ENCODE data around the gene TAF8.
"Not testable (repeated sequence)": the region's sequence is repeated elsewhere in the genome, so short reads cannot be mapped to it uniquely, and the experiment has no call there.

TAF8 gene

GRCh38 chr6:42029062-42029685 is 21.1 kb upstream of the TAF8 start:
- DNase-seq = no peak

GRCh38 chr6:42029881-42030280 is 20.4 kb upstream of the TAF8 start:
- DNase-seq = no peak

GRCh38 chr6:42030585-42031506 is 19.5 kb upstream of the TAF8 start:
- no peak for DNase-seq

GRCh38 chr6:42032366-42032765 is 18.0 kb upstream of the TAF8 start:
- no peak for DNase-seq

GRCh38 chr6:42037669-42038068 is 12.7 kb upstream of the TAF8 start:
- DNase-seq = not testable (repeated sequence)

GRCh38 chr6:42038163-42038562 is 12.2 kb upstream of the TAF8 start:
- DNase-seq = no peak

- DNase-seq = no peak
These were observed 11.4 kb upstream of the TAF8 start for GRCh38 chr6:42038811-42039408.

- no peak for DNase-seq
These were observed 9.4 kb upstream of the TAF8 start for GRCh38 chr6:42040856-42041480.

- DNase-seq = no peak
These were observed 8.8 kb upstream of the TAF8 start for GRCh38 chr6:42041481-42042053.

GRCh38 chr6:42042108-42042507 is 8.2 kb upstream of the TAF8 start:
- no peak for DNase-seq

- DNase-seq = peak; percentile 87
These were observed 6.4 kb upstream of the TAF8 start for GRCh38 chr6:42043787-42044475.

- peak; percentile 70 for DNase-seq
These were observed 4.5 kb upstream of the TAF8 start for GRCh38 chr6:42045538-42046460.

GRCh38 chr6:42046464-42047212 is 3.7 kb upstream of the TAF8 start:
- DNase-seq = no peak

GRCh38 chr6:42047213-42047590 is 3.1 kb upstream of the TAF8 start:
- no peak for DNase-seq

- no peak for DNase-seq
These were observed 2.4 kb upstream of the TAF8 start for GRCh38 chr6:42047790-42048405.

- no peak for DNase-seq
These were observed 1.1 kb upstream of the TAF8 start for GRCh38 chr6:42049116-42049809.

- DNase-seq = no peak
These were observed 402 bp upstream of the TAF8 start for GRCh38 chr6:42049948-42050296.

- DNase-seq = no peak
These were observed 937 bp downstream of the TAF8 start for GRCh38 chr6:42051268-42051653.

- no peak for DNase-seq
These were observed 3.3 kb downstream of the TAF8 start for GRCh38 chr6:42053601-42054000.

GRCh38 chr6:42059743-42060142 is 9.4 kb downstream of the TAF8 start:
- no peak for DNase-seq
